Upper lobe of left lung (tissue), 6 donors: ENCODE data around the gene SLC16A1. TPM values are rescaled to one million over a fixed set of nuclear protein-coding genes. Genes with fewer than 3 reads are reported as not detected.

Source experiments
- ATAC-seq, 2 donors: fragments of 200-7000 bp; cut with Tn5 transposase; one replicate each; pipeline ENCODE4 v1.9.1; 2022; ENCODE audit warnings: mild to moderate bottlenecking in 2 of 2, moderate library complexity in 2 of 2; ENCODE audit not compliant: low FRiP score in 2 of 2
- DNase-seq, 2 donors: peaks; one replicate each; pipeline ENCODE4 v3.0.0-alpha.2; 2019 to 2020
- H3K27ac ChIP-seq, 4 donors: fragments of 200-600 bp; sonication (generic); one replicate each; pipeline ENCODE4 v1.5.1; 2016 to 2019
- H3K27me3 ChIP-seq, 4 donors: fragments of 200-600 bp; sonication (generic); one replicate each; pipeline ENCODE4 v1.5.1; 2017 to 2019
- H3K36me3 ChIP-seq, 4 donors: fragments of 200-600 bp; sonication (generic); one replicate each; pipeline ENCODE4 v1.5.1; 2016 to 2019
- H3K4me1 ChIP-seq, 4 donors: fragments of 200-600 bp; sonication (generic); one replicate each; pipeline ENCODE4 v1.5.1; 2018 to 2019
- H3K4me3 ChIP-seq, 4 donors: fragments of 200-600 bp; sonication (generic); one replicate each; pipeline ENCODE4 v1.5.1; 2017 to 2019; ENCODE audit warnings: mild to moderate bottlenecking in 2 of 4, moderate library complexity in 1 of 4
- H3K9me3 ChIP-seq, 4 donors: fragments of 200-600 bp; sonication (generic); one replicate each; pipeline ENCODE4 v1.5.1; 2018 to 2019
- CTCF ChIP-seq, 6 experiments: fragments of 450-650 bp in 4 of 6; fragments of 200-600 bp in 2 of 6; sonication (generic) in 2 of 6; IDR thresholded peaks; one replicate each; pipeline ENCODE4 v1.5.1; 2016 to 2019; ENCODE audit warnings: antibody characterized with exemption in 6 of 6
- EP300 ChIP-seq, 4 donors: sonication (generic); formaldehyde crosslinking; IDR thresholded peaks; one replicate each; pipeline ENCODE4 v1.5.1; 2017; ENCODE audit warnings: antibody characterized with exemption in 4 of 4, control low read depth in 2 of 4
- POLR2A ChIP-seq, 4 donors: fragments of 450-650 bp; IDR thresholded peaks; one replicate each; pipeline ENCODE4 v1.5.1; 2016 to 2017; ENCODE audit warnings: antibody characterized with exemption in 4 of 4, mild to moderate bottlenecking in 2 of 4
- POLR2AphosphoS5 ChIP-seq, 2 donors: sonication (generic); formaldehyde crosslinking; IDR thresholded peaks; one replicate each; pipeline ENCODE4 v1.5.1; 2017; ENCODE audit warnings: antibody characterized with exemption in 2 of 2
- WGBS, 2 donors: methylation state at CpG; one replicate each; pipeline ENCODE4 v1.1.5; 2017 to 2018; 5-methylcytosine and 5-hydroxymethylcytosine counted together
- total RNA-seq, 6 donors: library from RNA; depleted of rRNA in 4 of 6; stranded (reverse); fragments of >200 nt in 4 of 6; gene quantifications; one replicate each; pipeline versions ENCODE4 v1.1.0 to v1.2.1, GENCODE V29; 2016 to 2021
- donor health status: DM: no; HTN: no; CAD: no; lungs with moderate emphysema.
- donor health status: DM: no; HTN: yes; CAD: no; lungs with severe emphysema.

SLC16A1 gene
- total RNA-seq, 6 donors from 2014 or later = 1.4 to 13.3 (median 5.9) TPM

GRCh38 chr1:112957133-112957812 is 1.3 kb upstream of the SLC16A1 start:
- Histone ChIP-seq H3K27ac (peak overlapping the region; percentile 78 to 89 (median 82)), H3K9me3 (no peaks in the 10 kb centered on the region), H3K4me1 (peaks cover 0 to 25% (median 20%) of the 10 kb centered on the region in 4 donors), H3K36me3 (no peaks in the 10 kb centered on the region), H3K4me3 (peak overlapping the region in 3 of 4 donors; percentile 61 to 88 (median 67)), H3K27me3 (no peaks in the 10 kb centered on the region)
- ATAC-seq (peak in 1 of 2 donors; percentile 32), DNase-seq (no peak)
- TF ChIP-seq POLR2A (IDR thresholded peaks at IDR 0.05) (no peak), POLR2AphosphoS5 (IDR thresholded peaks at IDR 0.05) (no peak), EP300 (IDR thresholded peaks at IDR 0.05) (no peak), CTCF (IDR thresholded peaks at IDR 0.05) (no peak)
- WGBS, 2 donors = 35 to 42% methylated on average over 8 to 11 of the region's 11 CpGs

GRCh38 chr1:112956544-112957132 is 642 bp upstream of the SLC16A1 start:
- ATAC-seq (peak; percentile 11 to 18), DNase-seq (peak; percentile 21 to 86)
- Histone ChIP-seq H3K27ac (peak overlapping the region; percentile 78 to 89 (median 82)), H3K4me3 (peak overlapping the region; percentile 29 to 88 (median 64)), H3K4me1 (peaks cover 0 to 25% (median 20%) of the 10 kb centered on the region in 4 donors), H3K27me3 (no peaks in the 10 kb centered on the region), H3K9me3 (no peaks in the 10 kb centered on the region), H3K36me3 (no peaks in the 10 kb centered on the region)
- 7 to 16% methylated on average over 30 to 37 of the region's 38 CpGs for WGBS, 2 donors
- TF ChIP-seq EP300 (IDR thresholded peaks at IDR 0.05) = no peak
- no peak for TF ChIP-seq POLR2A (IDR thresholded peaks at IDR 0.05)
- TF ChIP-seq POLR2AphosphoS5 (IDR thresholded peaks at IDR 0.05) = no peak

DNA sequence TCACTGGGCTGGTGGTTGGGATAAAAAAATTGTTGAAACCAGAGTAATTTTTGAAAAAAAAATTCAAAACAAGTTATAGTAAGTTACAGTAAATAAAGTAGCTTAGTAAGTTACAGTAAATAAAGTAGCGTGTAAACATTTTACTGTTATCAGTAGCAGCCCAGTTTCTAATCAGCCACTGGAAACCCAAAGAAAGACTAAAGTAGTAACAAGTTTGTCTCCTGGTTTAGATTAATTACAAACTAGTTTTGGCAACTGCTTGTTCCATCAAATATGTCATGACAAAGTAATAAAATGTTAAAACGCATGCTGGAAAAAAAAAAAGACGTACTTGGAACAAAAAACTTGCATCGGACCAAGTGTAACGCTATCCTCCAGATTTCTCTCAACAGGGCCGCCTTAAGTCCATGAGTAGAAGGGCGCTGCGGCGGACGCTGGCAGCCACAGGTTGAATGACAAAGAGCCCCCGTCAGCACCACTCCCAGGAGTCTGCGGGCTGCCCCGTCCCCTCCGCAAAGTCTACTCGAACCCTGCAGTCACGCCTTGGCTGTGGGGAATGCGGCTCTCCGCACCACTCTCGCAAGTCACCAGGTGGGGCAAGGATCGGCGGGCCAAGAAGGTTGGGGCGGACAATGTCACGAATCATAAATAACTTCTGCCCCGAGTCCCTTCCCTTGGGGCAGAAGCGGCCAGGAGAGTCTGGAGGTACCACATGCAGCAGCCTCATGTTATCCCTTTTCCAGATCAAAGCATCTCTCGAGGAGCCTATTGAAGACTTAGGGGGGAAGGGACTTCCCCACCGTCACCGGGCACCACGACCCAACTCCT is 837 bp downstream of the SLC16A1 start:
- no peaks in the 10 kb centered on the region for H3K27me3 ChIP-seq
- 5 to 9% methylated on average over 12 to 29 of the region's 29 CpGs for WGBS, 2 donors
- DNase-seq (peak; percentile 32 to 84), ATAC-seq (peak; percentile 22 to 34)
- peaks cover 0 to 25% (median 20%) of the 10 kb centered on the region in 4 donors for H3K4me1 ChIP-seq
- no peaks in the 10 kb centered on the region for H3K9me3 ChIP-seq
- H3K4me3 ChIP-seq = peak overlapping the region; percentile 29 to 88 (median 64)
- TF ChIP-seq POLR2A (IDR thresholded peaks at IDR 0.05) = no peak
- TF ChIP-seq CTCF (IDR thresholded peaks at IDR 0.05) = no peak
- no peak for TF ChIP-seq POLR2AphosphoS5 (IDR thresholded peaks at IDR 0.05)
- no peak for TF ChIP-seq EP300 (IDR thresholded peaks at IDR 0.05)
- peak overlapping the region; percentile 78 to 89 (median 82) for H3K27ac ChIP-seq
- H3K36me3 ChIP-seq = no peaks in the 10 kb centered on the region

- ATAC-seq (no peak), DNase-seq (no peak)
- no peaks in the 10 kb centered on the region for H3K9me3 ChIP-seq
- H3K4me3 ChIP-seq = no peak overlapping the region
- H3K27ac ChIP-seq = no peak overlapping the region
- H3K36me3 ChIP-seq = no peaks in the 10 kb centered on the region
- peaks cover 0 to 25% (median 20%) of the 10 kb centered on the region in 4 donors for H3K4me1 ChIP-seq
- WGBS, 2 donors = 87 to 93% methylated on average over 4 of the region's 4 CpGs
- TF ChIP-seq CTCF (IDR thresholded peaks at IDR 0.05) (no peak), POLR2AphosphoS5 (IDR thresholded peaks at IDR 0.05) (no peak), POLR2A (IDR thresholded peaks at IDR 0.05) (no peak), EP300 (IDR thresholded peaks at IDR 0.05) (no peak)
- no peaks in the 10 kb centered on the region for H3K27me3 ChIP-seq
These were observed 1.9 kb downstream of the SLC16A1 start for GRCh38 chr1:112954017-112954650.
